ENCODE measurements around the gene NKIRAS2.

NKIRAS2 gene

GRCh38 chr17:41986634-41987033, 33.3 kb upstream of the NKIRAS2 start:
- no peak overlapping the region for H3K27ac ChIP-seq
- TF ChIP-seq CTCF (conservative IDR thresholded peaks at IDR 0.05) = no peak

- no peak overlapping the region for H3K27ac ChIP-seq
Observed at GRCh38 chr17:41987642-41988041, 32.2 kb upstream of the NKIRAS2 start.

GRCh38 chr17:41988418-41988817, 31.5 kb upstream of the NKIRAS2 start:
- no peak overlapping the region for H3K27ac ChIP-seq

More at GRCh38 chr17:41987642-41988041, 32.2 kb upstream of the NKIRAS2 start:
- no peak for TF ChIP-seq CTCF (conservative IDR thresholded peaks at IDR 0.05)

GRCh38 chr17:41989702-41990419, 30.0 kb upstream of the NKIRAS2 start:
- no peak overlapping the region for H3K27ac ChIP-seq
- no peak for TF ChIP-seq CTCF (conservative IDR thresholded peaks at IDR 0.05)

More at GRCh38 chr17:41988418-41988817, 31.5 kb upstream of the NKIRAS2 start:
- no peak for TF ChIP-seq CTCF (conservative IDR thresholded peaks at IDR 0.05)

GRCh38 chr17:41992576-41992975, 27.3 kb upstream of the NKIRAS2 start:
- H3K27ac ChIP-seq = no peak overlapping the region
- TF ChIP-seq CTCF (conservative IDR thresholded peaks at IDR 0.05) = no peak

GRCh38 chr17:41996855-41997164, 23.1 kb upstream of the NKIRAS2 start:
- TF ChIP-seq CTCF (conservative IDR thresholded peaks at IDR 0.05) = no peak

GRCh38 chr17:41998497-41998896, 21.4 kb upstream of the NKIRAS2 start:
- TF ChIP-seq CTCF (conservative IDR thresholded peaks at IDR 0.05) = no peak
- no peak overlapping the region for H3K27ac ChIP-seq

More at GRCh38 chr17:41996855-41997164, 23.1 kb upstream of the NKIRAS2 start:
- no peak overlapping the region for H3K27ac ChIP-seq

Data from VCaP (cell line).